Measurements from ENCODE around the gene PTPRQ. TPM values are rescaled to one million over a fixed set of nuclear protein-coding genes. Genes with fewer than 3 reads are reported as not detected.

PTPRQ gene
- total and polyA plus RNA-seq, 9 of the 15 experiments (the other 6 are each of a cell fraction or from before 2014, with no cell fraction given) = not detected

GRCh38 chr12:80700327-80700726, 256.3 kb downstream of the PTPRQ start (continued):
- TF ChIP-seq ATF6 (CRISPR knock-in tag; IDR thresholded peaks at IDR 0.05) = no peak
- no peak for TF ChIP-seq IRF1 (CRISPR knock-in tag; IDR thresholded peaks at IDR 0.05; ENCODE audit: borderline replicate concordance)
- TF ChIP-seq POLR2AphosphoS5 (IDR thresholded peaks at IDR 0.05; ENCODE audit: control insufficient read depth, insufficient read depth, low read depth, low read length) = no peak
- no peak for TF ChIP-seq HOMEZ (CRISPR knock-in tag; IDR thresholded peaks at IDR 0.05)
- TF ChIP-seq BCOR (IDR thresholded peaks at IDR 0.05) = no peak
- no peak for TF ChIP-seq ZBTB1 (CRISPR knock-in tag; IDR thresholded peaks at IDR 0.05; ENCODE audit: borderline replicate concordance, low read depth)
- TF ChIP-seq RAD21 (CRISPR knock-in tag; conservative IDR thresholded peaks at IDR 0.05 in 1 of 2, IDR thresholded peaks at IDR 0.05 in 1 of 2) = no peak
- TF ChIP-seq VEZF1 (CRISPR knock-in tag; IDR thresholded peaks at IDR 0.05) = no peak
- no peak for TF ChIP-seq ID3 (CRISPR knock-in tag; IDR thresholded peaks at IDR 0.05)
- no peak for TF ChIP-seq ID3 (tag; IDR thresholded peaks at IDR 0.05)
- no peak for TF ChIP-seq ZNF655 (CRISPR knock-in tag; IDR thresholded peaks at IDR 0.05)

Measured in K562 (cell line).